ENCODE data around the gene ZNF358. TPM values are rescaled to one million over a fixed set of nuclear protein-coding genes. Genes with fewer than 3 reads are reported as not detected.

The ZNF358 gene
- total and polyA plus RNA-seq, 2 of the 13 experiments (the other 11 are each of a cell fraction or from before 2014, with no cell fraction given) = 9.1 to 37.0 TPM

DNA sequence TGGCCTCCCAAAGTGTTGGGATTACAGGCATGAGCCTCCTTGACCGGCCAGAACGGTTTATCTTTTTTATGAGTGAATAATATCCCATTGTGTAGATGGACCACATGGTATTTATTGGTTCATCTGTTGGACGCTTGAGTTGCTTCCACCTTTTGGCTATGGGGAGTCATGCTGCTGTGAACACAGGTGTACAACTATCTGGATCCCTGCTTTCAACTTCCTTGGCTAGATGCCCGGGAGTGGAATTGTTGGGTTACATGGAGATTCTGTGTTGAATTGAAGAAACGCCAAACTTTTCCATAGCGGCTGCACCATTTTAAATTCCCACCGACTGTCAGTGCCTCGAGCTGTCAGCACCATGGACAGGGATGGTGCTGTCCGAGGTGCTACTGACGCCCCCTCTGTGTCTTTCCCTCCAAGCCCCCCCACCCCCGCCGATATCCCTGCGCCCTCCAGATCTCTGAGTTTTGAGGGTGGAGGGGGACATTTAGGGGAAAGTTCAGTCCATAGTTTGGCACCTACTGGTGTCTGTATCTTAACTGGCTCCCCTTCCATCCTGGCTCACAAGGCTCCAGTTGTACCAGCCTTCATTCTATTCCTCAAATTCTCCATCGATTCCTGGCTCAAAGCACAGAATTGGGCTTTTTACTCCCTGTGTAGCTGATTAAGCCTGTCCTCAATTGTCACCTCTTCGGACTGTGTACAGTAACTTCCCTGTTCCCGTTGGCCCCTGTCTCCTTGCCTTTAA is 46.9 kb downstream of the ZNF358 start (continued):
- TF ChIP-seq, protein P1, sequence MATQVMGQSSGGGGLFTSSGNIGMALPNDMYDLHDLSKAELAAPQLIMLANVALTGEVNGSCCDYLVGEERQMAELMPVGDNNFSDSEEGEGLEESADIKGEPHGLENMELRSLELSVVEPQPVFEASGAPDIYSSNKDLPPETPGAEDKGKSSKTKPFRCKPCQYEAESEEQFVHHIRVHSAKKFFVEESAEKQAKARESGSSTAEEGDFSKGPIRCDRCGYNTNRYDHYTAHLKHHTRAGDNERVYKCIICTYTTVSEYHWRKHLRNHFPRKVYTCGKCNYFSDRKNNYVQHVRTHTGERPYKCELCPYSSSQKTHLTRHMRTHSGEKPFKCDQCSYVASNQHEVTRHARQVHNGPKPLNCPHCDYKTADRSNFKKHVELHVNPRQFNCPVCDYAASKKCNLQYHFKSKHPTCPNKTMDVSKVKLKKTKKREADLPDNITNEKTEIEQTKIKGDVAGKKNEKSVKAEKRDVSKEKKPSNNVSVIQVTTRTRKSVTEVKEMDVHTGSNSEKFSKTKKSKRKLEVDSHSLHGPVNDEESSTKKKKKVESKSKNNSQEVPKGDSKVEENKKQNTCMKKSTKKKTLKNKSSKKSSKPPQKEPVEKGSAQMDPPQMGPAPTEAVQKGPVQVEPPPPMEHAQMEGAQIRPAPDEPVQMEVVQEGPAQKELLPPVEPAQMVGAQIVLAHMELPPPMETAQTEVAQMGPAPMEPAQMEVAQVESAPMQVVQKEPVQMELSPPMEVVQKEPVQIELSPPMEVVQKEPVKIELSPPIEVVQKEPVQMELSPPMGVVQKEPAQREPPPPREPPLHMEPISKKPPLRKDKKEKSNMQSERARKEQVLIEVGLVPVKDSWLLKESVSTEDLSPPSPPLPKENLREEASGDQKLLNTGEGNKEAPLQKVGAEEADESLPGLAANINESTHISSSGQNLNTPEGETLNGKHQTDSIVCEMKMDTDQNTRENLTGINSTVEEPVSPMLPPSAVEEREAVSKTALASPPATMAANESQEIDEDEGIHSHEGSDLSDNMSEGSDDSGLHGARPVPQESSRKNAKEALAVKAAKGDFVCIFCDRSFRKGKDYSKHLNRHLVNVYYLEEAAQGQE (IDR thresholded peaks at IDR 0.05; ENCODE audit: borderline replicate concordance in 1 of 2, low read depth in 1 of 2, low read length in 2 of 2) = peak; percentile 84 to 98
- TF ChIP-seq, protein P2, sequence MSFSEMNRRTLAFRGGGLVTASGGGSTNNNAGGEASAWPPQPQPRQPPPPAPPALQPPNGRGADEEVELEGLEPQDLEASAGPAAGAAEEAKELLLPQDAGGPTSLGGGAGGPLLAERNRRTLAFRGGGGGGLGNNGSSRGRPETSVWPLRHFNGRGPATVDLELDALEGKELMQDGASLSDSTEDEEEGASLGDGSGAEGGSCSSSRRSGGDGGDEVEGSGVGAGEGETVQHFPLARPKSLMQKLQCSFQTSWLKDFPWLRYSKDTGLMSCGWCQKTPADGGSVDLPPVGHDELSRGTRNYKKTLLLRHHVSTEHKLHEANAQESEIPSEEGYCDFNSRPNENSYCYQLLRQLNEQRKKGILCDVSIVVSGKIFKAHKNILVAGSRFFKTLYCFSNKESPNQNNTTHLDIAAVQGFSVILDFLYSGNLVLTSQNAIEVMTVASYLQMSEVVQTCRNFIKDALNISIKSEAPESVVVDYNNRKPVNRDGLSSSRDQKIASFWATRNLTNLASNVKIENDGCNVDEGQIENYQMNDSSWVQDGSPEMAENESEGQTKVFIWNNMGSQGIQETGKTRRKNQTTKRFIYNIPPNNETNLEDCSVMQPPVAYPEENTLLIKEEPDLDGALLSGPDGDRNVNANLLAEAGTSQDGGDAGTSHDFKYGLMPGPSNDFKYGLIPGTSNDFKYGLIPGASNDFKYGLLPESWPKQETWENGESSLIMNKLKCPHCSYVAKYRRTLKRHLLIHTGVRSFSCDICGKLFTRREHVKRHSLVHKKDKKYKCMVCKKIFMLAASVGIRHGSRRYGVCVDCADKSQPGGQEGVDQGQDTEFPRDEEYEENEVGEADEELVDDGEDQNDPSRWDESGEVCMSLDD (CRISPR knock-in tag; IDR thresholded peaks at IDR 0.05; ENCODE audit: borderline replicate concordance) = peak; percentile 95
- TF ChIP-seq, protein P3, sequence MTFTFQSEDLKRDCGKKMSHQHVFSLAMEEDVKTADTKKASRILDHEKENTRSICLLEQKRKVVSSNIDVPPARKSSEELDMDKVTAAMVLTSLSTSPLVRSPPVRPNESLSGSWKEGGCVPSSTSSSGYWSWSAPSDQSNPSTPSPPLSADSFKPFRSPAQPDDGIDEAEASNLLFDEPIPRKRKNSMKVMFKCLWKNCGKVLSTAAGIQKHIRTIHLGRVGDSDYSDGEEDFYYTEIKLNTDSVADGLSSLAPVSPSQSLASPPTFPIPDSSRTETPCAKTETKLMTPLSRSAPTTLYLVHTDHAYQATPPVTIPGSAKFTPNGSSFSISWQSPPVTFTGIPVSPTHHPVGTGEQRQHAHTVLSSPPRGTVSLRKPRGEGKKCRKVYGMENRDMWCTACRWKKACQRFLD (CRISPR knock-in tag; IDR thresholded peaks at IDR 0.05; ENCODE audit: borderline replicate concordance) = peak; percentile 98
- TF ChIP-seq HDAC6 (IDR thresholded peaks at IDR 0.05; ENCODE audit: low read depth, low read length) (no peak), ELF4 (CRISPR knock-in tag; IDR thresholded peaks at IDR 0.05; ENCODE audit: borderline replicate concordance) (0 out of 2 replicates have a peak, but pooled peaks have one; percentile 64), PRPF4 (IDR thresholded peaks at IDR 0.05; ENCODE audit: low read depth, low read length, poor library complexity, severe bottlenecking) (no peak), XRCC5 (optimal IDR thresholded peaks at IDR 0.05; ENCODE audit: low read length) (no peak), BRCA1 (CRISPR knock-in tag; IDR thresholded peaks at IDR 0.05) (peak; percentile 99), ARNT2 (CRISPR knock-in tag; IDR thresholded peaks at IDR 0.05; ENCODE audit: low read depth) (peak; percentile 84; the same call in 1 of the 2 replicates)
- TF ChIP-seq, protein P4, sequence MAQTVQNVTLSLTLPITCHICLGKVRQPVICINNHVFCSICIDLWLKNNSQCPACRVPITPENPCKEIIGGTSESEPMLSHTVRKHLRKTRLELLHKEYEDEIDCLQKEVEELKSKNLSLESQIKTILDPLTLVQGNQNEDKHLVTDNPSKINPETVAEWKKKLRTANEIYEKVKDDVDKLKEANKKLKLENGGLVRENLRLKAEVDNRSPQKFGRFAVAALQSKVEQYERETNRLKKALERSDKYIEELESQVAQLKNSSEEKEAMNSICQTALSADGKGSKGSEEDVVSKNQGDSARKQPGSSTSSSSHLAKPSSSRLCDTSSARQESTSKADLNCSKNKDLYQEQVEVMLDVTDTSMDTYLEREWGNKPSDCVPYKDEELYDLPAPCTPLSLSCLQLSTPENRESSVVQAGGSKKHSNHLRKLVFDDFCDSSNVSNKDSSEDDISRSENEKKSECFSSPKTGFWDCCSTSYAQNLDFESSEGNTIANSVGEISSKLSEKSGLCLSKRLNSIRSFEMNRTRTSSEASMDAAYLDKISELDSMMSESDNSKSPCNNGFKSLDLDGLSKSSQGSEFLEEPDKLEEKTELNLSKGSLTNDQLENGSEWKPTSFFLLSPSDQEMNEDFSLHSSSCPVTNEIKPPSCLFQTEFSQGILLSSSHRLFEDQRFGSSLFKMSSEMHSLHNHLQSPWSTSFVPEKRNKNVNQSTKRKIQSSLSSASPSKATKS (CRISPR knock-in tag; IDR thresholded peaks at IDR 0.05) = no peak
- TF ChIP-seq, protein P5, sequence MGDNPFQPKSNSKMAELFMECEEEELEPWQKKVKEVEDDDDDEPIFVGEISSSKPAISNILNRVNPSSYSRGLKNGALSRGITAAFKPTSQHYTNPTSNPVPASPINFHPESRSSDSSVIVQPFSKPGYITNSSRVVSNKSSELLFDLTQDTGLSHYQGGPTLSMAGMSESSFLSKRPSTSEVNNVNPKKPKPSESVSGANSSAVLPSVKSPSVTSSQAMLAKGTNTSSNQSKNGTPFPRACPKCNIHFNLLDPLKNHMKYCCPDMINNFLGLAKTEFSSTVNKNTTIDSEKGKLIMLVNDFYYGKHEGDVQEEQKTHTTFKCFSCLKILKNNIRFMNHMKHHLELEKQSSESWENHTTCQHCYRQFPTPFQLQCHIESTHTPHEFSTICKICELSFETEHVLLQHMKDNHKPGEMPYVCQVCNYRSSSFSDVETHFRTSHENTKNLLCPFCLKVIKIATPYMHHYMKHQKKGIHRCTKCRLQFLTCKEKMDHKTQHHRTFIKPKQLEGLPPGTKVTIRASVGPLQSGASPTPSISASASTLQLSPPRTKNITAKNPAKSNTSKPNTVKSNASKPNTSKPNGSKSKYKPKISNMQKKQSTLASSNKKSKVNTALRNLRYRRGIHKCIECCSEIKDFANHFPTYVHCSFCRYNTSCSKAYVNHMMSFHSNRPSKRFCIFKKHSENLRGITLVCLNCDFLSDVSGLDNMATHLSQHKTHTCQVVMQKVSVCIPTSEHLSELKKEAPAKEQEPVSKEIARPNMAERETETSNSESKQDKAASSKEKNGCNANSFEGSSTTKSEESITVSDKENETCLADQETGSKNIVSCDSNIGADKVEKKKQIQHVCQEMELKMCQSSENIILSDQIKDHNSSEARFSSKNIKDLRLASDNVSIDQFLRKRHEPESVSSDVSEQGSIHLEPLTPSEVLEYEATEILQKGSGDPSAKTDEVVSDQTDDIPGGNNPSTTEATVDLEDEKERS (CRISPR knock-in tag; IDR thresholded peaks at IDR 0.05) = peak; percentile 80; the same call in 1 of the 2 replicates

All from HepG2 (cell line).